GM21360 (cell line): ENCODE results near the gene SLAMF6.
"Not testable (repeated sequence)": the region's sequence is repeated elsewhere in the genome, so short reads cannot be mapped to it uniquely, and the experiment has no call there.

Experiments used
- ATAC-seq: cut with Tn5 transposase; IDR thresholded peaks from one replicate; pipeline ENCODE4 v1.9.1; 2021; ENCODE audit warnings: mild to moderate bottlenecking, moderate library complexity; ENCODE audit not compliant: unreplicated experiment

The SLAMF6 gene

DNA sequence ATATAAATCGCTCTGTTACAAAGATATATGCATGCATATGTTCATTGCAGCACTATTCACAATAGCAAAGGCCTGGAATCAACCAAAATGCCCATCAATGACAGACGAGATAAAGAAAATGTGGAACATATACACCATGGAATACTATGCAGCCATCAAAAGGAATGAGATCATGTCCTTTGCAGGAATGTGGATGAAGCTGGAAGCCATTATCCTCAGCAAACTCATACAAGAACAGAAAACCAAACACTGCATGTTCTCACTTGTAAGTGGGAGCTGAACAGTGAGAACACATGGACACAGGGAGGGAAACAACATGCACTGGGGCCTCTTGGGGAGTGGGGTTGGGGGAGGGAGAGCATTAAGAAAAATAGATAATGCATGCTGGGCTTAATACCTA, 5.5 kb downstream of the SLAMF6 start:
- ATAC-seq = not testable (repeated sequence)

DNA sequence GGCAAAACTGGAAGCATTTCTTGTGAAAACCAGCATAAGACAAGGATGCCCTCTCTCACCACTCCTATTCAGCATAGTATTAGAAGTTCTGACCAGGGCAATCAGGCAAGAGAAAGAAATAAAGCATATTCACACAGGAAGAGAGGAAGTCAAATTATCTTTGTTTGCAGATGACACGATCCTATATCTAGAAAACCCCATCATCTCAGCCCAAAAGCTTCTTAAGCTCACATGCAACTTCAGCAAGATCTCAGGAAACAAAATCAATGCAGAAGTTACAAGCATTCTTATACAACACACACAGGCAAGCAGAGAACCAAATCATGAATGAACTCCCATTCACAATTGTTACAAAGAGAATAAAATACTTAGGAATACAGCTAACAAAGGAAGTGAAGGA, 7.1 kb downstream of the SLAMF6 start:
- not testable (repeated sequence) for ATAC-seq

DNA sequence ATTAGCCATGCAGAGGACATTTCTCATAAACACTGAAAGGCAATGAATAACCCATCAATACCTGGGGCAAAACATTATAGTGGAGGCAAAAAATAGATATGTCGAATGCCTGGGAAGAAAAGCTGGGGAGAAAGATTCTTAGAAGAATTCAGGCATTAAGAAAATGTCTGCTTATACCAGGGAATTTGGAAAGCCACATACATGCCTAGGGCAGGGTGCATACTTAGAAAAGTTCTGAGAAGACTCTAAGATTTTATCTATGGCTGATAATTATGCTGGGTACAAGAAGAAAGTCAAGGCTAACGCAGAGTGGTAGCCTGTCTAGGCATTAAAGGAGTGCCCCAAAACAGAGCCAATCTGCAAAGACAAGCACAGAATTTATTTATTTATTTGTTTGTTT, 18.4 kb downstream of the SLAMF6 start:
- ATAC-seq = no peak

DNA sequence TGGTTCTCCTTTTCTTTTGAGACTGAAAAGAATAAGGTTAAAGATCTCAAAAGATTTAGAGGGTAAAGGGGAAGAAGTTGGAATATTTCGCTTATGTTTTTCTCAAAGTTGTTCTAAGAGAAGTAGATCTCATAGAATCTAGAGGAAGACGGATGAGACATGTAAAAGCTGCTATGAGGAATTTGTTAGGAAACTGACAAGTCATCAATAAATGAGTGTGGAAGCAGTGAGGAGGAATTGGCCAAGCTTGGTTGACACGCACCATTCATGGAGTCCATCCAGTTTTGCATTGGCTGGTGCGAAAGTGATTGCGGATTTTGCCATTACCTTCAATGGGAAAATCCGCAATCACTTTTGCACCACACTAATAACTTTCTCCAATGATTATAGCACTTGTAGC, 20.0 kb downstream of the SLAMF6 start:
- ATAC-seq = no peak

DNA sequence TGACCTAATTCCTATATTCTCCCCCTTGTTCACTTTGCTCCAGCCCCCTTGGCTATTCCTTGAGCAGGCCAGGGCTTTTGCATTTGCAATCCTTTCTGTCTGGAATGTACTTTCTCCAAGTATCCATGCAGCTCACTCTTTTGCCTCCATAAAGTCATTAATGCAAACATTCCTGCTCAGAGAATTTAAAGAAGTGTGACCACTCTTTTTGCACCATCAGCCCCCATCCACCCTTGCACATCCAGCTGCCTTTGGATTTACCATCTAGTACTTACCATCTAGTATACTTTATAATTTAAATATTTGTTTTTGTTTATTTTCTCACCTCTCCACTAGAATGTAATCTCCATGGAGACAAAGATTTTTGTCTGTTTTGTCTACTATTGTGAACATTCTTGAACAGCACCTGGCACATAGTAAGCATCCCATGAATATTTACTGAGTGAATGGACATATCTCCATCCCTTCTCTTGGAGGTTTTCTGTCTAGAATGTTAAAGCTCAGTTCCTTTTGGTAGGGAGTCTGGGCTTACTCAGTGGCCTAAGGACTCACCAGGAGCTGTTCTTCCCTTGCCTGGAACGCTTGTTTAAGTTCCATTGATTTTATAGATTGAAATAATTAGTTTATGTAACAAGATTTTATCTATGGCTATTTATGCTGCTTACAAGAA, 22.6 kb downstream of the SLAMF6 start:
- no peak for ATAC-seq

DNA sequence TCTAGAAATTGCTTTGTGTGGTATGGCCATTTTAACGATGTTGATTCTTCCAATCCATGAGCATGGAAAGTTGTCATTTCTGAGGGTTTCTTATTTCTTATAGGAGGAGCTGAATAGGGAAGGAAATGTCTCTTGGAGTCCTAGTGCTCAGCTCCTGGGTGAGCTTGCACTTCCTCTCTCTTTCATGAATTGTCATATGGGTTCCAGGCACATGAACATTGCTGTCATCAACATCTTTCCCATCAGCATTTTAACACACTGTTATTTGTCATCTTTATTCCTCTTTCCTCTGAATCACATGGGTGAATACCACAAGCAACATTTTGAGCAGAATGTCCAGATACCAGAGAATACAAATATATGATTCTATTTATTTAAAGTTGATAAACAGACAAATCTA, 23.4 kb downstream of the SLAMF6 start:
- no peak for ATAC-seq

DNA sequence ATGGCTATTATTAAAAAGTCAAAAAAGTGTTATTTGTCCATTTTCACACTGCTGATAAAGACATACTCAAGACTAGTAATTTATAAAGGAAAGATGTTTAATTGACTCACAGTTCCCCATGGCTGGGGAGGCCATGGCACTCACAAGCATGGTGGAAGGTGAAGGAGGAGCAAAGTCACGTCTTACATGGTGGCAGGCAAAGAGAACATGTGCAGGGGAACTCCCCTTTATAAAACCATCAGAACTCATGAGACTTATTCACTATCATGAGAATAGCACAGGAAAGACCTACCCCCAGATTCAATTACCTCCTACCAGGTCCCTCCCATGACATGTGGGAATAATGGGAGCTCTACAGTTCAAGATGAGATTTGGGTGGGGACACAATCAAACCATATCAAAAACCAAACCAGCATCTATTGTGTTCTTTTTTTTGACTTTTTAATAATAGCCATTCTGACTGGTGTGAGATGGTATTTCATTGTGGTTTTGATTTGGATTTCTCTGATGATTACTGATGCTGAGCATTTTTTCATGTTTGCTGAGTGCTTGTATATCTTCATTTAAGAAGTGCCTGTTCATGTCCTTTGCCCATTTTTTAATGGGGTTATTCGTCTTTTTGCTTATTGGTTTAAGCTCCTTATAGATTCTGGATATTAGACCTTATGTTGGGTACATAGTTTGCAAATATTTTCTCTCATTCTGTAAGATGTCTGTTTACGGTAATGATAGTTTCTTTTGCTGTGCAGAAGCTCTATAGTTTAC, 24.6 kb downstream of the SLAMF6 start:
- ATAC-seq = not testable (repeated sequence)

DNA sequence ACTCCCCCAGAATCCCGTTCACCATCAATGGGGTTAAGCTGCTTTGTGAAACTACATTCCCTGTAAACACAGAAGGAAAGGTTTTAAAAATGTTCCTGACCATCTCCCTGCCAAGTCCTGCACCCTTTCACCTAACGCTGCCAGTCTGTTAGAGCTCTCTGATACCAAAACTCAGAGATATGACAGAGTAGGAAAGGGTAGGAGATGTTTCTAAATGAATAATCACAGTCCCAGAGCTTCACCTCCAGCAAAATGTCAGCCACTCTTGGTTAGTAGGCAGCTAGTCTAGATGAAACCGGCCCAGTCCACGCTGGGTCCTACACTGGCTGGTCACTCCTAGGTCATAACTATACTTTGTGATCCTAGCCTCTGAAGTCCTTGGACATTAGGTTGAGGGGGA, 26.7 kb downstream of the SLAMF6 start:
- ATAC-seq = no peak

DNA sequence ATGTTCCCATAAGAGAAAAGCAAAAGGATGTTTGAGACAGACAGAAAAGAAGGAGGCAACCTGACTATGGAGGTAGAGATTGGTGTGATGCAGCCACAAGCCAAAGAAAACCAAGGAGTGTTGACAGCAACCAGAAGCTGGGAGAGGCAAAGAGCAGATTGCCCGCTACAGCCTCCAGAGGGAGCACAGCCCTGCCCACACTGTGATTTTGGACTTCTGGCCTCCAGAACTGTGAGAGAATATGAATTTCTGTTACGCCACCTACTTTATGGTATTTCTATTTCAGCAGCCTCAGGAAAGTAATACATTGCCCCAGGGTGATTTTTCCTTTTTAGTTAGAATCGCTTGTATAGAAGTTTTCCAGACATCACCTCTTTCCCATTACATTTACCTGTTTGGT, 28.4 kb downstream of the SLAMF6 start:
- no peak for ATAC-seq

DNA sequence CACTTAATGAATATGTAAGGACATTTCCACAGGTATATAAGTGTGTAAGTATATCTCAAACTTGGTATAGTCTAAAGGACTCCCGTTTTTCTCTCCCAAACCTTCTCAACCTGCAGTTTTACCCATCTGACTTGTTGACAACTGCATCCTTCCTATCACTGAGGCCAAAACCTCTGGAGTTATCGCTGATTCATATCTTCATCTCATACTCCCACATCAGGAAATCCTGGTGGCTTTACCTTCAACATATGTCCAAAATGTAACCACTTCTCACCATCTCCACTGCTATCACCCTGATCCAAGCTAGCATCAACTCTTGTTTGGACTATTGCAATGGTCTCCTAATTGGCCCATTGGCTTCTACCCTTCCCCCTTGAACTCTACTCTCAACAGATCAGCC, 30.4 kb downstream of the SLAMF6 start:
- no peak for ATAC-seq

DNA sequence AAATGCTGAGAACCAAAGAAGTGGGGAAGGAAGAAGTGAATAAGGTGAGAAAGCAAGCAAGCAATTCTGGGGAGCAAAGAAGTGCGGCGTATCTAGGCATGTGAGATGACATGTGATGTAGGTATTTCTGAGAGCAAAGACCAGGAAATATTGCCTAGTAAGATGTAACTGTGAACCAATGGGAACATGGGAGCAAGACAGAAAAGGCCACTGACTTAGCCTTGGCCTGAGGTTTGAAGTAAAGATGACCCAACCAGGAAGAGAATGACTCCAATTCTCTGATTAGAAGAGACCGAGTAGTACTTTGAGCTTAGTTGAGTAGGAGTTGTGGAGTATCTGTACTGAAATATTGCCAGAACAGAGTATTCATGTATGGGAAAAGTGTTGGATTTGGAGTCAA, 31.1 kb downstream of the SLAMF6 start:
- no peak for ATAC-seq

DNA sequence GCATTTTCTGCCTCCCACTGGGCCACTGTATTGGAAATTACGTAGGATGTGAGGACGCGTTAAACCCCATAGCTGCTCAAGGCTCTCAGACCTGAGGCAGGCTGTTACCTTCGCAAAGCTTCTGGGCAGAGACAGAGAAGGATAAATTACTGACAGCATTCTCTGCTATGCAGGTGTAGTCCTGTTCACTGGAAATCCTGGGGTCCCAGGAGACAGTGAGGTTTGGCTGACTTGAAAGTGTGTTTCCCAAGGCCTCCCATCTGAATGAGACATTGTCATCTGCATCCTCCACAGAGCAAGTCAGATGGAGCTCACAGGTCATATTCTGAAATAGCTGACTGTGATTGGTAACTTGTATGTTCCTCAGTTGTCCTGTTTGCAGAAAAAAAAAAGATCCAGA, 32.0 kb downstream of the SLAMF6 start:
- ATAC-seq = no peak

DNA sequence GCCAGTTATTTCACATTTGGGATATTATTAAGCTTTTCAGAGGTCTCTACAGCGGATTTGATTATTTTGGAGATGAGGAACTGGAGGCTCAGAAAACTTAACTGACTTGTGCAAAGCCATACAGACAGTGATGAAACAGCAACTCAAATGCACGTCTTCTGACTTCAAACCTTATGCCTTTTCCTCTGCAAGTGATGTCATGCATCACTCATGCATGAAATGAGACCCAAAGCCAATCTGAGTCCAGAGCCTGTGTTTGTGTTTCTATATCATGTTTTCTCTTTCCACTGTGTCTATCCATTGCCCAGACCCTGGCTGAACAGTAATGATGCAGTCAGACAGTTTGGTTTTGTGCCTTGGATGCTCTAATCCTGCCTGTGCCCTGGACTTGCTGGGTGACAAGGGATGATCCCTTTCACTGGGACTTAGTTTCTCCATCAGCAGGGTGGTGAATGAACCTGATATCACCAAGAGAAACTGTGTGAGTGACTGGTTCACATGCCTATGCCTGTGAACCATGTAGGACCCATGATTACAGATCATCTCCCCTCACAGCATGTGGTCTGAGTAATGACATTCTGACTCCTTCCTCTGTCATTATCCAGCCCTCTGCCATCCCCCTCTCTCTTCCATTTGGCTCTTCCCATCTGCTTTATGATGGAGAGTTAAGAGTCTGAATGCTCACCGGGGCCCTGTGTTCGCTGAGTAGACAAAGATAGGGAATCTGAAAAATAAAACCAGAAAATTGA, 33.4 kb downstream of the SLAMF6 start:
- no peak for ATAC-seq

DNA sequence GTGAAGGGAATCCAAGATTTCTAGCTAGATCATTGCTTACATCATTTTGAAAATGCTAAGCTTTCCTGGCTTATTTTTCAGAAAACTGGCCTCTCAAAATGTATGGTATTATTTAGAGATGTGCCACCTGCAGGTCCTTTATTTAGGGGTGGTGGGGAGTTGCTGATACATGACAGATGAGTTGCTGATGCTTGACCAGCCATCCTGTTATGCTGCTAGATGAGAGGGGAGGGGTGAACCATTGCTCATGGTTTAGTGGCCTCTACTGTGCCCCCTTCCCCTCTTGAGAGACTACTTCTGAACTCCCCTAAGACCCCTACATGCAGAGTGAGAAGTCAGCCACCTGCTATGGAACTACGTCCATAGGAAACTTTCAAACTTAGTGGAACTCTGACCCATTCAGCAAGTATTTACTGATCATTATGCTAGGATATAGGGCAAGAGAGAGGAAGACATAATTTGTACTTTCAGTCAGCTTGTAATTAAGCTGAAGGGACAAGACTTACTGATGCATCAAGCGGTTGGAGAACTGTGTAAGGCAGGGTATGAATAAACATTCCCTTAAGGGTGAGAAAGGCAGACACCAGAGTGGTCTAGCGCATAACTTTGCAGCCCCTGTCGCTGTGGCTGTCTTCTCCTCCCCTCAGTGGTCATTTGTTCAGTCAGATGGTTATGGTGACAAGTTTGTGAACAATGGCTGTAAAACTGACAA, 34.6 kb downstream of the SLAMF6 start:
- ATAC-seq = no peak

DNA sequence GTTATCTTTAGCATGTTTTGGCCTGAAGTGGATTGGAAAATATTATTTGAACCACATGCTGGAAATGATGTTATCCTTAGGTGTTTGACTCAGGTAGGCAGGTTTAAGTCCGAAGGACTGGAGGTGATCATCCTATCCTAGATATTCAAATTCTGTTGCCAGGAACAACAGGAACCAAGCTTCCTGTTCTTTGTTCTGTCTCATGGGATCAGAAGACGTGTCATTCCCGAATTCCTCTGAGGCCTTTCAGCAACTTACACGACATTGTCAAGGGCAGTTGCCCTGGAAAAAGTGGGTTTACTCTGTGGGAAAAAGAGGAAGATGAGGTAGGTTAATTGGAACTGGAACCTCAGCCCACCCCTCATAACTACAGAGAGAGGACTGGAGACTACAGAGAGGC, 36.6 kb downstream of the SLAMF6 start:
- ATAC-seq = no peak

DNA sequence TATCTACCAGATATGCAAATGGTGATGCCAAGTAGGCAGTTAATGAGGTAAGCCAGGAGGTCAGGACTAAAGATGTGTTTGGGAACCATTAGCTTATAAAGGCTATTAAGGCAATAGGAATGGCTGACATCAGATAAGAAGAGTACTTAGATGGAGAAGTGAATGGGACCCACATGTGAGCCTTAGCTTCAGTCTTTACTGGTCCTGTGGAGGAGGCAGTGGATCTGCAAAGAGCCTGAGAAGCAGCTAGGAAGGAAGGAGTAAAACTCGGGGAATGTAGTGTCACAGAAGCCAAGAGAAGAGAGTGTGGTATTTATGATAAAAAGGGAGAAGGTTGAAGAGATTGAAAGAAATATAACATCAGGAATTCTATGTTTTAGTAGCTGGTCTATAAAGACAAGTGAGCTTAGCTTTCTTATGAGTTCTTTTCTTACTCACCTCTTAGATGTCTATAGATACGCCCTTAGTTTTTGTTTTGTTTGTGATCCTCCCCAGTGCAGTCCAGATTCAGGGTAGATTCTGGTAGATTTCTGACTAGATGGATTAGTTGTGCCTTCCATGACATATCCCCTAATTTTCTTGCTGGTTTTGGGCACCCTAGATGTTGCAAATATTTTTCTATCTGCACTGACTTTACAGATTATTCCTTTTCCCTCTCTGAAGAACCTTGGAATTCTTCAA, 39.4 kb downstream of the SLAMF6 start:
- ATAC-seq = no peak

DNA sequence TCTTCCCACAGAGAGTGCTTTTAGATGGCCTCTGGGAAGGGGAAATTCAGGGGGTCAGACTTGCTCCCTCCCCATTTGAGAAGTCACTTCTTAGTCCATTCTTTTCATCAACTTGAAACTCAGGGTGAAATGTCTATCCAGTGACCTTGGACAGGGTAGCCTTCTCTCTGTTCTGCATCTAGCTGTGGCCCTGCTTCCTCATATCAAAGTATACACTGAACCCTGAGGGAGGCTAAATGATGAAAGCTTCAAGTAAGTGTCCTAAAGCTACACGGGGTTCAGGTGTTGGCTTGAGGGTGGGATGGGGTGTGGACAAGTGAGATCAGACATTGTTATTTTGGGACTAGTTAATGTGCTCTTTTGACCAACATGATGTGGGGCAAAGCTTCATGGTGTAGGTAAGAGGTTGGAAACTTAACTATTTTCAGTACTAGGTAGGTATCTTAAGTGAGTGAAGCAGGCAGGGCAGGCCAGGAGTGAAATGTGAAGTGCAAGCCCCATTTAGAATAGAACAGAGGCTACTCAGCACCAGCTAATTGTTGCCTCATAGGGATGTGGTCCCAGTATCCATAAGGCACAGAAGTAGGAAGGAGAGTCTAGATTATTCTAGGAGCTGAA, 41.0 kb downstream of the SLAMF6 start:
- no peak for ATAC-seq

DNA sequence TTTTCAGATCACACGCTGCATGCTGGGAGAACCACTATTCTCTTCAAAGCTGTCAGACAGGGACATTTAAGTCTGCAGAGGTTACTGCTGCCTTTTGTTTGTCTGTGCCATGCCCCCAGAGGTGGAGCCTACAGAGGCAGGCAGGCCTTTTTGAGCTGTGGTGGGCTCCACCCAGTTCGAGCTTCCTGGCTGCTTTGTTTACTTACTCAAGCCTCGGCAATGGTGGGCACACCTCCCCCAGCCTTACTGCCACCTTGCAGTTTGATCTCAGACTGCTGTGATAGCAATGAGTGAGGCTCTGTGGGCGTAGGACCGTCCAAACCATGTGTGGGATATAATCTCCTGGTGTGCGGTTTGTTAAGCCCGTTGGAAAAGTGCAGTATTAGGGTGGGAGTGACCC, 42.3 kb downstream of the SLAMF6 start:
- ATAC-seq = not testable (repeated sequence)

DNA sequence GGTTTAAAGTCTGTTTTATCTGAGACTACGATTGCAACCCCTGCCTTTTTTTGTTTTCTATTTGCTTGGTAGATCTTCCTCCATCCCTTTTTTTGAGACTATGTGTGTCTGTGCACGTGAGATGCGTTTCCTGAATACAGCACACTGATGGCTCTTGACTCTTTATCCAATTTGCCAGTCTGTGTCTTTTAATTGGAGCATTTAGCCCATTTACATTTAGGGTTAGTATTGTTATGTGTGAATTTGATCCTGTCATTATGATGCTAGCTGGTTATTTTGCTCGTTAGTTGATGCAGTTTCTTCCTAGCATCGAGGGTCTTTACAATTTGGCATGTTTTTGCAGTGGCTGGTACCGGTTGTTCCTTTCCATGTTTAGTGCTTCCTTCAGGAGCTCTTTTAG, 44.0 kb downstream of the SLAMF6 start:
- ATAC-seq = not testable (repeated sequence)
